MM.1S (cell line): Measurements from ENCODE around the gene PRMT9.

Experiments used
- EZH2 ChIP-seq: fragments of 300-600 bp; sonication (generic); optimal IDR thresholded peaks from 2 replicates; pipeline ENCODE3; 2017; ENCODE audit warnings: low read depth, mild to moderate bottlenecking, antibody characterized with exemption, low read length, mixed read lengths
- TF ChIP-seq, protein P1 (sequence below): fragments of 300-600 bp; sonication (generic); IDR thresholded peaks from 2 replicates; pipeline ENCODE4 v1.5.1; 2016; ENCODE audit warnings: antibody characterized with exemption, low read length, mixed read lengths

DNA sequence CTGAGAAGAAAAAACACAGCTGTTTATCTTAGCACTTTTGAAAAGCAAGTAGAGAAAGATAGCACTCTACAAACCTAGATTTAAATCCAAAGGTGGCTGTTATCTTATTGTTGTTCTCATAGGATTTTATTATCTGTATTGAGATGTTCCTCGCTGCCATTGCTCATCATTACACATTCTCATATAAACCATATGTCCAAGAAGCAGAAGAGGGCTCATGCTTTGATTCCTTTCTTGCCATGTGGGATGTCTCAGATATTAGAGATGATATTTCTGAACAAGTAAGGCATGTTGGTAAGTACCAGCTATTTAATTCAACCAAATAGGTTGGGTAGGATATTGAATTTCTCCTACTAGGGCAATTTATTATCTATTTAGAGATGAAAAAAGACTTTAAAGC is 50.3 kb downstream of the PRMT9 start:
- TF ChIP-seq, protein P1, sequence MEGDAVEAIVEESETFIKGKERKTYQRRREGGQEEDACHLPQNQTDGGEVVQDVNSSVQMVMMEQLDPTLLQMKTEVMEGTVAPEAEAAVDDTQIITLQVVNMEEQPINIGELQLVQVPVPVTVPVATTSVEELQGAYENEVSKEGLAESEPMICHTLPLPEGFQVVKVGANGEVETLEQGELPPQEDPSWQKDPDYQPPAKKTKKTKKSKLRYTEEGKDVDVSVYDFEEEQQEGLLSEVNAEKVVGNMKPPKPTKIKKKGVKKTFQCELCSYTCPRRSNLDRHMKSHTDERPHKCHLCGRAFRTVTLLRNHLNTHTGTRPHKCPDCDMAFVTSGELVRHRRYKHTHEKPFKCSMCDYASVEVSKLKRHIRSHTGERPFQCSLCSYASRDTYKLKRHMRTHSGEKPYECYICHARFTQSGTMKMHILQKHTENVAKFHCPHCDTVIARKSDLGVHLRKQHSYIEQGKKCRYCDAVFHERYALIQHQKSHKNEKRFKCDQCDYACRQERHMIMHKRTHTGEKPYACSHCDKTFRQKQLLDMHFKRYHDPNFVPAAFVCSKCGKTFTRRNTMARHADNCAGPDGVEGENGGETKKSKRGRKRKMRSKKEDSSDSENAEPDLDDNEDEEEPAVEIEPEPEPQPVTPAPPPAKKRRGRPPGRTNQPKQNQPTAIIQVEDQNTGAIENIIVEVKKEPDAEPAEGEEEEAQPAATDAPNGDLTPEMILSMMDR: no peak
- no peak for TF ChIP-seq EZH2
